Measurements from ENCODE around the gene NMB. TPM values are rescaled to one million over a fixed set of nuclear protein-coding genes. Genes with fewer than 3 reads are reported as not detected.

Gene NMB
- total and polyA plus RNA-seq, 12 donors, result 0.96 to 8.0 (median 2.3) TPM

DNA sequence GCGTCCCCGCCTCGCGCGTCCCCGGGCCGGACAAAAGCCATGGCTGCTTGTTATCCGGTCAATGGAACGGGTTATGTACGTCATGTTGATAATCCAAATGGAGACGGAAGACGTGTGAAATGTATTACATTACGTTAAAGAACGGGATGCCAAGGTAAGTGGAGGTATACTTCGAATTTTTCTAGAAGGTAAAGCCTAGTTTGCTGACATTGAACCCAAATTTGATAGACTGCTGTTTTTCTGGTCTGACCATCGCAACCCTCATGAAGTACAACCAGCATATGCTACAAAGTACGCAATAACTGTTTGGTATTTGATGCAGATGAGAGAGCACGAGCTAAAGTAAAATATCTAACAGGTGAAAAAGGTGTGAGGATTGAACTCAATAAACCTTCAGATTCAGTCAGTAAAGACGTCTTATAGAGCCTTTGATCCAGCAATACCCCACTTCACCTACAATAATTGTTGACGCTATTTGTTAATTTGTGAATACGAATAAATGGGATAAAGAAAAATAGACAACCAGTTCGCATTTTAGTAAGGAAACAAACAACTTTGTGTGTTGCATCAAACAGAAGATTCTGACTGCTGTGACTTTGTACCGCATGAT, 23.7 kb downstream of the NMB start:
- Histone ChIP-seq H3K4me1 (peaks cover 4 to 55% (median 45%) of the 10 kb centered on the region in 9 donors), H3K4me3 (peak overlapping the region; percentile 42 to 85 (median 72)), H3K27me3 (no peaks in the 10 kb centered on the region), H3K36me3 (peaks cover 0 to 40% (median 7%) of the 10 kb centered on the region in 9 donors), H3K27ac (peak overlapping the region; percentile 92 to 100 (median 98)), H3K9me3 (no peaks in the 10 kb centered on the region)
- 19 to 21% methylated on average over 23 of the region's 23 CpGs for whole genome bisulfite sequencing, 2 donors
- DNase-seq (no peak), ATAC-seq (no peak)
- TF ChIP-seq, protein P1, sequence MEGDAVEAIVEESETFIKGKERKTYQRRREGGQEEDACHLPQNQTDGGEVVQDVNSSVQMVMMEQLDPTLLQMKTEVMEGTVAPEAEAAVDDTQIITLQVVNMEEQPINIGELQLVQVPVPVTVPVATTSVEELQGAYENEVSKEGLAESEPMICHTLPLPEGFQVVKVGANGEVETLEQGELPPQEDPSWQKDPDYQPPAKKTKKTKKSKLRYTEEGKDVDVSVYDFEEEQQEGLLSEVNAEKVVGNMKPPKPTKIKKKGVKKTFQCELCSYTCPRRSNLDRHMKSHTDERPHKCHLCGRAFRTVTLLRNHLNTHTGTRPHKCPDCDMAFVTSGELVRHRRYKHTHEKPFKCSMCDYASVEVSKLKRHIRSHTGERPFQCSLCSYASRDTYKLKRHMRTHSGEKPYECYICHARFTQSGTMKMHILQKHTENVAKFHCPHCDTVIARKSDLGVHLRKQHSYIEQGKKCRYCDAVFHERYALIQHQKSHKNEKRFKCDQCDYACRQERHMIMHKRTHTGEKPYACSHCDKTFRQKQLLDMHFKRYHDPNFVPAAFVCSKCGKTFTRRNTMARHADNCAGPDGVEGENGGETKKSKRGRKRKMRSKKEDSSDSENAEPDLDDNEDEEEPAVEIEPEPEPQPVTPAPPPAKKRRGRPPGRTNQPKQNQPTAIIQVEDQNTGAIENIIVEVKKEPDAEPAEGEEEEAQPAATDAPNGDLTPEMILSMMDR (IDR thresholded peaks at IDR 0.05), result no peak
- intact Hi-C loops (cut with DNase I), result loop anchor here in 2 of 10 donors (1.0 to 5.0 kb wide), 2 partner anchors 20 to 37 kb away; partner anchors contain the start of gene WDR73 (in 1 of the 2)

DNA sequence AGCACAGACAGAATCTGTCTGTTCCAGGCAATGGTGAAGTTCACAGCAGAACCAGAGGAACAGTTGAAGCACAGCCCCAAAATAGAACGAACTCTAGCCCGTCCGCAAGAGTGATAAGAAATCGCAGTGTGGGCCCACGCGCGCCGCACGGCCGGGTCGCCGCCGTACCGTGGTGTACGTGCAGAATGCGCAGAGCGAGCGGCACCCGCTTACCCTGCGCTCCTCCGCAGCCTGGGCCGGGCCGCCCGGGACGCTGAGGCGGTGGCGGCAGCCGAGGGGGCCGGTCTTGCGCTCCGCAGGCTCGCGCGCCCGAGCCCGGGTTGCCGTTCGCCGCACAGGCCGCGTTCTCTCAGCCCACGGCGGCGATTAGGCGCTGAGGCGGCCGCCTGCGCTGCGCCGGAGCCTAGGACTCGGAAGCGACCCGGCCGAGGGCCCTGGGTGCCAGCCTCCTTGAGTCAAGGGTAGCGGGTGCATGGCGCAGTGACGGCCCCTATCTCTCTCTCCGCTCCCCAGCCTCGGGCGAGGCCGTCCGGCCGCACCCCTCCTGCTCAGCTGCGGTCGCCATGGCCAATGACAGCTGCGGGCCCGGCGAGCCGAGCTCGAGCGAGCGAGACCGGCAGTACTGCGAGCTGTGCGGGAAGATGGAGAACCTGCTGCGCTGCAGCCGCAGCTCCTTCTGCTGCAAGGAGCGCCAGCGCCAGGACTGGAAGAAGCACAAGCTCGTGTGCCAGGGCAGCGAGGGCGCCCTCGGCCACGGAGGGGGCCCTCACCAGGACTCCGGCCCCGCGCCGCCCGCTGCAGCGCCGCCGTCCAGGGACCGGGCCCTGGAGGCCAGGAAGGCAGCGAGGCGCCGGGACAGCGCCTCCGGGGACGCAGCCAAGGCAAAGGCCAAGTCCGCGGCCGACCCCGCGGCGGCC, 24.4 kb downstream of the NMB start:
- intact Hi-C loops (cut with DNase I), result loop anchor here in 2 of 10 donors (1.0 to 5.0 kb wide), 2 partner anchors 21 to 36 kb away; partner anchors contain the start of gene WDR73 (in 1 of the 2)
- TF ChIP-seq, protein P1 (IDR thresholded peaks at IDR 0.05), result no peak
- Histone ChIP-seq H3K36me3 (peaks cover 0 to 32% (median 0%) of the 10 kb centered on the region in 9 donors), H3K27ac (peak overlapping the region; percentile 92 to 100 (median 98)), H3K4me1 (peaks cover 4 to 55% (median 45%) of the 10 kb centered on the region in 9 donors), H3K27me3 (no peaks in the 10 kb centered on the region), H3K9me3 (no peaks in the 10 kb centered on the region), H3K4me3 (peak overlapping the region; percentile 42 to 85 (median 72))
- 0 to 1% methylated on average over 105 of the region's 105 CpGs for WGBS, 2 donors
- ATAC-seq (peak; percentile 53 to 81 (median 75)), DNase-seq (peak; percentile 62 to 78)

DNA sequence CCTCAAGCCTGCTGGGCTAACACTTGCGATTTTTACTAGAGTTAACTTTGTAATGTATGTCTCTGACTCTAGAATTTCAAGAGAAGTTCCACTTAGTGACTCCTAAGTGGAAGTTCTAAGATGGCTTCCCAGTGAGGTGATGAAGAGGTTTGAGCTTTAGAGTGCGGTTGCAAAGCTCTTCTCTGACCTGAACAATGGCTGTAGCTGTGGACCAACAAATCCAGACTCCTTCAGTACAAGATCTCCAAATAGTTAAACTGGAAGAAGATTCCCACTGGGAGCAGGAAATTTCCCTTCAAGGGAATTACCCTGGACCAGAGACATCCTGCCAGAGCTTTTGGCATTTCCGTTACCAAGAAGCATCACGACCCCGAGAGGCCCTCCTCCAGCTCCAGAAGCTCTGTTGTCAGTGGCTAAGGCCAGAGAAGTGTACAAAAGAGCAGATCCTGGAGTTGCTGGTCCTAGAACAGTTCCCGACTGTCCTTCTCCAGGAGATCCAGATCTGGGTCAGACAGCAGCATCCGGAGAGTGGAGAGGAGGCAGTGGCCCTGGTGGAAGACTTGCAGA, 26.2 kb downstream of the NMB start:
- WGBS, 2 donors, result 26 to 36% methylated on average over 7 of the region's 7 CpGs
- TF ChIP-seq, protein P1 (IDR thresholded peaks at IDR 0.05), result no peak
- Histone ChIP-seq H3K4me3 (peak overlapping the region; percentile 43 to 85 (median 72)), H3K27ac (peak overlapping the region; percentile 46 to 100 (median 98)), H3K4me1 (peaks cover 4 to 49% (median 44%) of the 10 kb centered on the region in 9 donors), H3K9me3 (no peaks in the 10 kb centered on the region), H3K27me3 (no peaks in the 10 kb centered on the region), H3K36me3 (peaks cover 0 to 19% (median 0%) of the 10 kb centered on the region in 9 donors)
- ATAC-seq (peak in 1 of 8 donors; percentile 1), DNase-seq (no peak)
- intact Hi-C loops (cut with DNase I), result loop anchor here in 3 of 10 donors (1.0 to 5.0 kb wide), 4 partner anchors 23 to 34 kb away; partner anchors contain the start of genes WDR73 (in 1 of the 3) and ZSCAN2 (in 1 of the 3)

DNA sequence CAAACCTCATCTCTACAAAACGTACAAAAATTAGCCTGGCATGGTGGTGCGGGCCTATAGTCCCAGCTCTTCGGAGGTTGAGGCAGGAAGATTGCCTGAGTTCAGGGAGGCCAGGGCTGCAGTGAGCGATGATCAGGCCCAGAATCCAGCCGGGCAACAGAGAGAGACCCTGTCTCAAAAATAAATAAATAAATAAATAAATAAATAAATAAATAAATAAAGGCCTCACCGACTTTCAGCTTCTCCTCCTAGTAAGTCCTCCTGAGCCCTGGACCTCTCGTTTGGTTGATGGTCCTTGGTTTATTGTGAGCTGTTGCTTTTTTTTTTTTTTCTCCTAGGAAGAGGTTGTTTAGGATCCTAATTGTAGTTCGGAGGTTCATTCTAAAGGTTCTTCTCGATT, 29.0 kb downstream of the NMB start:
- Histone ChIP-seq H3K4me1 (peaks cover 4 to 28% (median 24%) of the 10 kb centered on the region in 9 donors), H3K27ac (no peak overlapping the region), H3K9me3 (no peaks in the 10 kb centered on the region), H3K27me3 (no peaks in the 10 kb centered on the region), H3K4me3 (no peak overlapping the region), H3K36me3 (peaks cover 0 to 7% (median 0%) of the 10 kb centered on the region in 9 donors)
- intact Hi-C loops (cut with DNase I), result no loop called here
- TF ChIP-seq, protein P1 (IDR thresholded peaks at IDR 0.05), result no peak
- no peak for ATAC-seq
- WGBS, 2 donors, result 93 to 97% methylated on average over 9 of the region's 9 CpGs
- no peak for DNase-seq

All from heart right ventricle (tissue), 16 donors.